Effector memory CD8-positive, alpha-beta T cell (primary cell): ENCODE data around the gene LAPTM5.
"Not testable (repeated sequence)": the region's sequence is repeated elsewhere in the genome, so short reads cannot be mapped to it uniquely, and the experiment has no call there.

ENCODE experiments used
- ATAC-seq: fragments of 150-1000 bp; cut with Tn5 transposase; replicated peaks from 2 replicates; pipeline ENCODE4 v1.10.0; 2021; ENCODE audit warnings: mild to moderate bottlenecking, moderate library complexity
- DNase-seq, 3 experiments: peaks; one replicate each; pipeline ENCODE4 v3.0.0; 2021
- H3K27ac Mint-ChIP-seq, 2 donors: one replicate each; pipeline ENCODE4 v1.8.0; 2022; ENCODE audit warnings: mild to moderate bottlenecking in 2 of 2, mixed read lengths in 2 of 2, moderate library complexity in 2 of 2
- H3K27me3 Mint-ChIP-seq, 2 donors: one replicate each; pipeline ENCODE4 v1.8.0; 2022; ENCODE audit warnings: mixed read lengths in 2 of 2
- H3K36me3 Mint-ChIP-seq: one replicate; pipeline ENCODE4 v1.8.0; 2022; ENCODE audit warnings: mild to moderate bottlenecking, moderate library complexity, mixed read lengths; ENCODE audit not compliant: insufficient read depth
- H3K4me1 Mint-ChIP-seq, 2 donors: one replicate each; pipeline ENCODE4 v1.8.0; 2022; ENCODE audit warnings: low read depth in 2 of 2, mixed read lengths in 2 of 2
- H3K4me3 Mint-ChIP-seq, 2 donors: one replicate each; pipeline ENCODE4 v1.8.0; 2022; ENCODE audit warnings: mild to moderate bottlenecking in 2 of 2, mixed read lengths in 2 of 2, moderate library complexity in 2 of 2
- H3K9me3 Mint-ChIP-seq, 2 donors: one replicate each; pipeline ENCODE4 v1.8.0; 2022; ENCODE audit warnings: mixed read lengths in 2 of 2

Gene LAPTM5

DNA sequence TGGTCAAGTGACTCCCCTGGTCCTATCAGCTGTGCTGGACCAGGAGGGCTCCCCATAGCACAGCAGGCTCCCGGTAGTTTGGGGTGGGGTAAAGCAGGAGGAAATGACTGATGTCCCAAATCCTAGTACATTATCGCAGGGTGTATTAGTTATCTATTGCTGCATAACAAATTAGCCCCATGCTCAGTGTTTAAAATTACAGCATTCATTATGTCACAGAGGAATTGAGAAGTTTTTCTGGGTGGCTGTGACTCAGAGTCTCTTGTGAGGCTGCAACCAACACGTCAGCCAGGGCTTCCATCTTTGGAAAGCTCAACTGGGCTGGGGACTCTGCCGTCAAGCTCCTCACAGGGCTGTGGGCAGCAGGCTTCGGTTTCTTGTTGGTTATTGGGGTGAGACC lies 34.3 kb upstream of the LAPTM5 start:
- H3K4me1 Mint-ChIP-seq: peaks cover 5 to 11% of the 10 kb centered on the region in 2 donors
- peaks cover 32 to 57% of the 10 kb centered on the region in 2 donors for H3K27me3 Mint-ChIP-seq
- peak overlapping the region in 1 of 2 donors; percentile 86 for H3K27ac Mint-ChIP-seq
- no peak overlapping the region for H3K4me3 Mint-ChIP-seq
- DNase-seq (no peak), ATAC-seq (no peak)
- H3K9me3 Mint-ChIP-seq: no peaks in the 10 kb centered on the region
- no peaks in the 10 kb centered on the region for H3K36me3 Mint-ChIP-seq

DNA sequence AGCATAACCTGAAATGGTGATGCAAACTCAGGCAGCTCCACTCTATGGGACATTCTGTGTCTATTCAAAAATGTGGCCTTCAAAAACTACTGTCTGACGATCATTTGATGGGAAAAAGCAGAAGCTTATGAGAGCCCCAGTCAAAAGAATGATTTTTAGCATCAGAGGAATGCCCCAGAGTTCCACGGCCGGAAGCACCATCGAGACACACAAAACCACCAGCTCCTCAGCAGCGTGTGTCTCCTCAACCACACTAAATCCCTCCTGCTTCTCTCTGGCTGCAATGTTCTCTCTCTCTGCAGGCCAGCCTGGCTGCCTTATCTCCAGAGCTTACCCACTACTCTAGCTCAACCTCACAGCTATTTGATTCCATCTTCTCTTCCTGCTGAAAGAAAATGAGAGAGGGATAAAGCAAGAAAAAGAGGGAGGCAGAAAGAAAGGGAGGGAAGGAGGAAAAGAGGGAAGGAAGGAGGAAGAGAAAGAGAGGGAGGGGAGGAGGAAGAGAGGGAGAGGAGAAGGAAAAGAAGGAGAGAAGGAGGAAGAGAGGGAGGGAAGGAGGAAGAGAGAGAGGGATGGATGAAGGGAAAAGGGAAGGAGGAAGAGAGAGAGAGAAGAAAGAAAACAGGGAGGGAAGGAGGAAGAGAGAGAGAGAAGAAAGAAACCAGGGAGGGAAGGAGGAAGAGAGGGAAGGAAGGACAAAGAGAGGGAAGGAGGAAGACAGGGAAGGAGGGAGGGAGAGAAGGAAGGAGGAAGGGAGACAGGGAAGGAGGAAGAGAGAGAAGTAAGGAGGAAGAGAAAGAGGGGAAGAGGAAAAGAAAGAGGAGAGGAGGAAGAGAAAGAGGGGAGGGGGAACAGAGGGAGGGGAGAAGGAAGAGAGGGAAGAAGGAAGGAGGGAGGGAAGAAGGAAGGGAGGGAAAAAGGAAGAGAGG lies 33.5 kb upstream of the LAPTM5 start:
- no peak overlapping the region for H3K4me3 Mint-ChIP-seq
- H3K36me3 Mint-ChIP-seq: no peaks in the 10 kb centered on the region
- peak; percentile 96 for ATAC-seq
- peaks cover 5 to 11% of the 10 kb centered on the region in 2 donors for H3K4me1 Mint-ChIP-seq
- H3K27me3 Mint-ChIP-seq: peaks cover 36 to 64% of the 10 kb centered on the region in 2 donors
- DNase-seq: peak in 2 of 3 experiments; percentile 17 to 21
- H3K9me3 Mint-ChIP-seq: no peaks in the 10 kb centered on the region
- H3K27ac Mint-ChIP-seq: peak overlapping the region in 1 of 2 donors; percentile 86

DNA sequence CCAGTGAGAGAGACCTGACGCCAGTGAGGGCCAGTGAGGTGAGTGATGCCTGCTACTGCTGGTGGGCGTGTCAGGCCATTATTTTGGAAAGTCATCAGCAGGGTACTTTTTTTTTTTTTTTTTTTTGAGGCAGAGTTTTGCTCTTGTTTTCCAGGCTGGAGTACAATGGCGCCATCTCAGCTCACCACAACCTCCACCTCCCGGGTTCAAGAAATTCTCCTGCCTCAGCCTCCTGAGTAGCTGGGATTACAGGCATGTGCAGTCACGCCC lies 32.6 kb upstream of the LAPTM5 start:
- Mint-ChIP-seq H3K4me3 (peak overlapping the region in 1 of 2 donors; percentile 12), H3K4me1 (peaks cover 5 to 11% of the 10 kb centered on the region in 2 donors), H3K27me3 (peaks cover 37 to 68% of the 10 kb centered on the region in 2 donors)
- H3K36me3 Mint-ChIP-seq, ATAC-seq, H3K9me3 Mint-ChIP-seq, DNase-seq, H3K27ac Mint-ChIP-seq: not testable (repeated sequence)

DNA sequence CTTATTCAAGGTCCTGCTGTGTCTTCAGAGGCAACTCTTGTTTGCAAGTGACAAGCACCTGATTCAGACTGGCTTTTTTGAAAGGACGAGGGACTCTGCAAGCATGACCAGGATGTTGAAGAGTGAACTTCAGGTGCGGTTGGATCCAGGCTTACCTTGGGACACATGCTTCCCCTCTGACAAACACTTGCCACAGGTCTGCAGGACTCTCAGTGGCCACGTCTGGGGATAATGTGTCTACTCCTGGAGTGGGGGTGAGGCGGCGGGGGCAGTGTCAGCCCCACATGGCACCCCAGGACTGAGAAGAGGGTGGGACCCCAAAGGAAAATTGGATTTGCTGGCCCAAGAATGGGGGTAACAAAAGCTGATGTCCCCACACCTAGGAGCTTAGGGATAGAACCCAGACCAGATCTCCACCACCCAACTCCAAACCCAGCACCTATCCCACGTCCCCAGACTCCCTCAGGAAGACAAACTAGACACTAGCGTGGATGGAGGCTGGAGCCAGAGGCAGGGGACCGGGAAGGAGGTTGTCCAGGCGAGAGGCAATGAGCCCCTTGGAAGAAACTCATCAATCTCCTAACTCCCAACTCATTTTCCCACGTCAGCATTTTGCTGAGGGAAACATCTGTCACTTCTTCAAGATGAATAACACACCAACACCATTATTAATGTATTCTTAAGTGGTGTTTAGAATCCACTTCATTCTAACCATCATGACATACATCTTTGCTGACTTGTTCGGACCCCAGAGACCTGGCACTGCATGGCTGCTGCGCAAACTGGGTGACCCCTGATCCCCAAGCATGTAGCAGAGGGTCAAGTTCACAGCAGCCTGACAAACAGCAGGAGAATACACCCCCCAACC lies 32.0 kb upstream of the LAPTM5 start:
- no peak overlapping the region for H3K27ac Mint-ChIP-seq
- peaks cover 5 to 11% of the 10 kb centered on the region in 2 donors for H3K4me1 Mint-ChIP-seq
- no peaks in the 10 kb centered on the region for H3K36me3 Mint-ChIP-seq
- DNase-seq (no peak), ATAC-seq (no peak)
- H3K27me3 Mint-ChIP-seq: peaks cover 37 to 68% of the 10 kb centered on the region in 2 donors
- H3K9me3 Mint-ChIP-seq: no peaks in the 10 kb centered on the region
- peak overlapping the region in 1 of 2 donors; percentile 12 for H3K4me3 Mint-ChIP-seq

DNA sequence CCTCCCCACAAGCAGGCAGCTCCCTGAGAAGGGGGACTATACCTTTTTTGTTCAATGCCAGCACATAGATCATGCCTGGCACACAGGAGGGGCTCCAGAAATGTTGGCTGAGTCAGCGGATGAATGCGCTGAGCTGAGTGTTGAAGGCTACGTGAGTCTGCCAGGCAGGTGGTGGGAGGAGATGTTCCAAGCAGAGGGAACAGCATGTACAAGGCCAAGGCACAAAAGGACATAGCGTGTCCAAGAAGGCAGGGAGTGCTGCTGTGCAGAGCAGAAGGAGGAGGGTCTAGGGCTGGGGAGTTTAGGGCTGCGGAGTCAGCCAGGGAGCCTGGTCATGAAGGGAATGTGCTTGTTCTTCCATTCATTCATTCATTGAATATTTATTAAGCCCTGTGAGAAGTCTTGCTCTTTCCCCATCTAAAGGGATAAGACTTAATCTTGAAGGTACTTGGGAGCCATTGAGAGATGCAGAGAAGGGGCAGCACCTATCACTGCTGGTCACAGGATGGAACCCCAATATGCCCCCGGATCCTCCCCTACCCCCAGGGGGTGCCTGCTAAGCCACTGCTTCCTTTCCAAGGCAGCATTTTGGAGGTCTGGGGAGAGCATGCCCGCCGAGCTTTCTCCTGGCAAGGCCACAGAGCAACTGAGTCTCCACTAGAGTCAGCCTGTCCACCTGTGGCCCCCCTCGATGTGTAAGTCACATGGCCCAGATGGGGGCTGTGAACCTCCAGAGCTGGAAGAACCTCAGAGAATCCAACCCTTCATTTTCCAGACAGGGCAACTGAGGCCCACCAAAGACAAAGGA lies 31.2 kb upstream of the LAPTM5 start:
- DNase-seq: no peak
- H3K27ac Mint-ChIP-seq: no peak overlapping the region
- ATAC-seq: no peak
- H3K4me3 Mint-ChIP-seq: no peak overlapping the region
- no peaks in the 10 kb centered on the region for H3K36me3 Mint-ChIP-seq
- peaks cover 37 to 68% of the 10 kb centered on the region in 2 donors for H3K27me3 Mint-ChIP-seq
- H3K9me3 Mint-ChIP-seq: no peaks in the 10 kb centered on the region
- H3K4me1 Mint-ChIP-seq: peaks cover 5 to 11% of the 10 kb centered on the region in 2 donors

DNA sequence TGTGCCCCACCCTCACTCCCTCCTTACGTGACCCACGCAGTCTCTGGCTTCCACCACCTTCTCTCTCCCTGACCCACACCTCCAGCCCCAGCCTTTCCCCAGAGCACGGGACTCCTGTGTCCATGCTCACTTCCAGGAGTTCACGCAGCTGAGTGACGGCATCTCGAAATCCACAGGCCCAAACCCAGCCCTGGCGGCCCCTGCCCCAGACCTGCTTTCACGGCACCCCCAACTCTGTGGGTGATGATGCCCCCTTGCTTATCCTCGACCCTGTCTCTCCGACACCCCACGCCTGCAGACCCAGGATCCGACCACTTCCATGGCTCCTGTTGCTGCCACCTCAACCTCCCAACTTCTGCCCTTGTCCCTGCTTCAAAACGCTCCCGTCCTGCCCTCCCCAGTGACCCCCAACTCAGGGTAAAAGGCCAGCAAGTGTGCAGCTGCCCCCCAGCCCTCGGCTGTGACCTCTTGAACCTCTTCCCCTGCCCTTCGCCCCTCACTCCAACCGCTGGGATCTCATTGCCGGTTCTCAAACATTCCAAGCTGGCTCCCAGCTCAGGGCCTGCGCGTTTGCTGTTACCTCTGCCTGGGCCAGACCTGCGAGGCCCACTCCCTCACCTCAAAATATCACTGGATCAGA lies 30.4 kb upstream of the LAPTM5 start:
- Mint-ChIP-seq H3K4me3 (no peak overlapping the region), H3K27ac (no peak overlapping the region), H3K9me3 (no peaks in the 10 kb centered on the region), H3K4me1 (peaks cover 5 to 11% of the 10 kb centered on the region in 2 donors), H3K36me3 (no peaks in the 10 kb centered on the region), H3K27me3 (peaks cover 35 to 63% of the 10 kb centered on the region in 2 donors)
- ATAC-seq: no peak
- no peak for DNase-seq

DNA sequence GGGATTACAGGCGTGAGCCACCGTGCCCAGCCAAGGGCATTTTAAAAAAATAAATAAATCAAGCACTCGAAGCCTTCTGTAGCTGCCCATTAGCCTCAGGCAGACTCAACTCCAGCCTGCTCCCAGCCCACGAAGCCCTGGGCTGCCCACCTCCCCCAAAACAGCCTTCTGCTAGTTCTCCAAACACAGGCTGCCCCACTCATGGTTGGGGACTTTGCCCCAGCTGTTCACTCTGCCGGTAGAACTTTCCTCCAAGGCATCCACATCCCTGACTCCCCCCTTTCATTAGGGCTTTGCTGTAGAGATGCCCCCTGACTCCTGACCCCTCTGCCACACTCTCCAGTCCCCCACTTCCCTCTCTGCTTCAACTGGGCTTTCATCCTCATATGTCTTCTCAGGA lies 29.7 kb upstream of the LAPTM5 start:
- Mint-ChIP-seq H3K4me1 (peaks cover 9 to 16% of the 10 kb centered on the region in 2 donors), H3K36me3 (peaks cover 4% of the 10 kb centered on the region), H3K4me3 (no peak overlapping the region), H3K27me3 (peaks cover 32 to 58% of the 10 kb centered on the region in 2 donors), H3K27ac (no peak overlapping the region), H3K9me3 (no peaks in the 10 kb centered on the region)
- DNase-seq (no peak), ATAC-seq (no peak)

DNA sequence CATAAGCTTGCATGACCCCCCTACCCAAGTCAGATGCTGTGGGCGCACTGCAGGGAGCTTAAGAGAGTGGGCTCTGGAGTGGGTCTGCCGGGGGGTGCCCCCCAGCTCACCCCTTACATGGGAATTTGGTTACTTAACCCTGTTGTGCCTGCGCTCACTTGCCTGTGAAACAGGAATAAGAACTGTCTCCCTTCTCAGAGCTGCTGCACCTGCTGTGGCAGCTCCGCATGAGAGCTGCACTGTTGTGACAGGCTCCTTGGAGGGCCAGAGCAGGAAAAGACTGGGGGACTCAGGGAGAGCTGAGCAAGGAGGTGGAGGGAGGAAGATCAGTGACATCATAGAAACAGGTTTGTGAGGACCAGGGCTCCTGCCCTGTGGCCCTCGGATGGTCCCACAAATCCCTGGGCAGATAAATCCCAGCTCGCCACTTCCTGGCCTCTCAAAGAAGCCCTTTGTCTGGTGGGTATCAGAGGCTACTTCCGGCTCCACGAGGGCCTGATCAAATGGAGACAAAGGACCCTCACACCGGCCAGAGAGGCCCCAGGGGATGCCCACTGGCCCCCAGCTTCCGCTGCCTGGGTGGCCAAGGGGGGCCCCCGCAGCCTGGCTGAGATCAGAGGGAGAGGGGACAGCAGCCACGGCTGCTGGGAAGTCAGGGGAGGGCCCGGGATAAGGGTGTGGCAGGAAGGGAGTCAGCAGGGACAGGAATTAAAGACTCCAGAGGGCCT lies 28.9 kb upstream of the LAPTM5 start:
- Mint-ChIP-seq H3K4me1 (peaks cover 9 to 14% of the 10 kb centered on the region in 2 donors), H3K36me3 (peaks cover 5% of the 10 kb centered on the region), H3K27ac (no peak overlapping the region), H3K4me3 (no peak overlapping the region), H3K9me3 (no peaks in the 10 kb centered on the region), H3K27me3 (peaks cover 32 to 54% of the 10 kb centered on the region in 2 donors)
- no peak for ATAC-seq
- no peak for DNase-seq

DNA sequence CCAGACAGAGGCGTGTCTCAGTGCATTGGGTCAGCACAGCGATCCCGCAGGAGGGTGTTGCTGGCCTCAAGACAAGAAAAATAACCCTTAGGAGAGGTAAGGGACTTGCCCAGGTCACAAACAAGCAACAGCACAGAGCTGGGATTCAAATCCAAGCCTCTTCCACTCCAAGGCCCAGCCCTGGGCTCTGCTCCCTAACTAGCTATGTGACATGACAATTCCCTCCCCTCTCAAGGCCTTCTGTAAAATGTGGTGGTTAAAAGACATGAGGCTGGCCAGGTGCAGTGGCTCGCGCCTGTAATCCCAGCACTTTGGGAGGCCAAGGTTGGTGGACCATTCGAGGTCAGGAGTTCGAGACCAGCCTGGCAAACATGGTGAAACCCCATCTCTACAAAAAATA lies 28.1 kb upstream of the LAPTM5 start:
- peaks cover 32 to 47% of the 10 kb centered on the region in 2 donors for H3K27me3 Mint-ChIP-seq
- peaks cover 7% of the 10 kb centered on the region for H3K36me3 Mint-ChIP-seq
- H3K4me3 Mint-ChIP-seq: no peak overlapping the region
- ATAC-seq: no peak
- no peak overlapping the region for H3K27ac Mint-ChIP-seq
- H3K9me3 Mint-ChIP-seq: no peaks in the 10 kb centered on the region
- H3K4me1 Mint-ChIP-seq: peaks cover 5 to 7% of the 10 kb centered on the region in 2 donors
- DNase-seq: no peak

DNA sequence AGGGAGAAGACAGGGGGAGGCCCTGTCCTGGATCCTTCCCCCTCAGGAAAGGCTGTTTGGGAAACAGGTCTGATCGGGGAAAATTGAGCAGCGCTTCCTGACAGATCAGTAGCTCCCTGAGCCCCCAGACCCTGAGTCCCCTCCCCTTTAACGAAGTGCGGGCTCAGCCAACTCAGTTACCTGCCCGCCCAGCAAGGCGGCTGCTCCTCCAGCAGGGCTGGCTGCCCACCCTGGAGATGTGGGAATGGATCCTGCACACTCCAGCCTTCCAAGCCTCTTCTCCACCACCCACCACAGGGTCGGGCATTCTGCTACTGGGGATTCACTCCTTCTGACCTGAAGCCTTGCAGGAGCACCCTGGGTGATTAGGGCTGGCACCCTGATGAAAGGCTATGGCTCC lies 27.6 kb upstream of the LAPTM5 start:
- Mint-ChIP-seq H3K4me3 (no peak overlapping the region), H3K27me3 (peaks cover 32 to 43% of the 10 kb centered on the region in 2 donors), H3K27ac (no peak overlapping the region), H3K9me3 (no peaks in the 10 kb centered on the region), H3K4me1 (peaks cover 4 to 5% of the 10 kb centered on the region in 2 donors), H3K36me3 (peaks cover 7% of the 10 kb centered on the region)
- DNase-seq: no peak
- no peak for ATAC-seq

DNA sequence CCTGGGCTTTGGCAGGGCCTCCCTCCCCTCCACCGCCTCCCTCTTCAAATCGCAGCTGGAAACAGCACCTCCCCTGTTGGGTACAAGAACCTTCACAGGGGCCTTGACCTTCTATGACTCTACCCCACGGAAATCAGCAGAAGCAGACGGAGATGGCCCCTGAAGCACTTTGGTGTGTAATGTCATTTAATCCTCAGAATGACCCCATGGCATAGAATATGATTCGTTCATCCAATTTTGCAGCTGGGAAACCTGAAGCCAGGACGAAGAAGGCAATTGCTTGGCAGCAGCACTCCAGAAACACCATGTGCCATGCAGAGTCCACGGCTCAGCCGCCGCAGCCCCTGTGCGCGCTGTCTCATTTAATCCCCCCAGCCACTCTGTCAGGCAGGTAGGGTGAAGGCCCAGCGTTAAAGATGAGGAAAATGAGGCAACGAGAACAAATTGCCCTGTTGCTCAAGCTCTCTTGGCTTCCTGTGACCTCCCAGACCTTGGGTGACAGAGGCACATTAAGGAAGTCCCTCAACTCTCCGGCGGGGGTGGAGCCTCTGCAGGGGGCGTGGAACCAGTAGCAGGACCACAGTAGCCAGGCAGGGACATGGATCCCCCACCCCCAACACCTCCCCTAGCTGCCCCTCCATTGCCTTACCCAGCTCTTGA lies 25.8 kb upstream of the LAPTM5 start:
- Mint-ChIP-seq H3K4me3 (no peak overlapping the region), H3K27ac (no peak overlapping the region), H3K9me3 (no peaks in the 10 kb centered on the region), H3K27me3 (peaks cover 18 to 25% of the 10 kb centered on the region in 2 donors), H3K36me3 (peaks cover 19% of the 10 kb centered on the region), H3K4me1 (peaks cover 11 to 13% of the 10 kb centered on the region in 2 donors)
- no peak for DNase-seq
- ATAC-seq: no peak
